GM21619 (cell line): ENCODE results near the gene DCUN1D1.
"Not testable (repeated sequence)": the region's sequence is repeated elsewhere in the genome, so short reads cannot be mapped to it uniquely, and the experiment has no call there.

Experiments
- ATAC-seq: cut with Tn5 transposase; IDR thresholded peaks from one replicate; pipeline ENCODE4 v1.9.1; 2021; ENCODE audit not compliant: unreplicated experiment

Gene DCUN1D1

DNA sequence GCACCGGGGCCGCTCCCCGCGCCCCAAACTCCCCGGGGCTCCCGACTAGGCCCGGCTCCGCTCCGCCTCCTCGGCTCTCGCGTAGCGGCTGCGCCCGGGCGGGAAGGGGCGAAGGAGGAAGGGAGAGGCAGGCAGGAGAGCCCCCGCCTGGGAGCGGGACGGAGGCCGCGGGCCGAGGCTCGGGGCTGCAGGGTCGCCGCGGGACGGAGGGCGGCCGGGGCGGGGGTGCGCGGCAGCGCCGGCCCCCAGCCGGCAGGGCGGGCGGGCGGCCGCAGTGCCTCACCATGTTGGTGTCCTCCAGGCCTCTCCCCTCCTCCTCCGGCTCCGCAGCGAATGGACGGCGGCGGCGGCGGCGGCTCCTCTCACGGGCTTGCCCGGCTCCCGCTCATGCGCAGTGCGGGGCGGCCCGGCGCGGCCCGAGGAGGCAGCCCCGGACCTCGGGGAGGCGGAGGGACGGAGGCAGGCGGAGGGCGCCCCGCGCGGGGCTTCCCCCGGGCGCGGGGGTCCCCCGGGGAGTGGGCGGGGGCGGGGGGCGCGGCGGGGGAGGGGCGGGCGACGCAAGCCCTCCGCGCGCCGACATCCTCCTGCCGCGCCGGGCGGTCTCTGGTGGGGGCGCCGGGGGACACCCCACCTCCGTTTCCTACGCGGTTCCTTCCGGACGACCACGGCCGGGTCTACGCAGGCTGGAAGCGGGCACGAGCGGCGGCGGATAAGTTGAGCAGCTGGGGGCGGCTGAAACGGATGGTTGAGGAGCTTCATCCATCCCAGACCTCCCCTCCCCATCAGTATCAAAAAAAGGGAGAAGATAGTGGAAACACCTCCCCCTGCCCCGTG, at the start of gene DCUN1D1:
Gene DCUN1D1, minus strand, starts transcription at position 335 of the 834 bp plus-strand sequence. Its CDS starts 49 bp downstream, at position 286.
- peak; percentile 88 for ATAC-seq

- ATAC-seq: no peak
These were observed 48.1 kb upstream of the DCUN1D1 start for GRCh38 chr3:183028416-183028815.

DNA sequence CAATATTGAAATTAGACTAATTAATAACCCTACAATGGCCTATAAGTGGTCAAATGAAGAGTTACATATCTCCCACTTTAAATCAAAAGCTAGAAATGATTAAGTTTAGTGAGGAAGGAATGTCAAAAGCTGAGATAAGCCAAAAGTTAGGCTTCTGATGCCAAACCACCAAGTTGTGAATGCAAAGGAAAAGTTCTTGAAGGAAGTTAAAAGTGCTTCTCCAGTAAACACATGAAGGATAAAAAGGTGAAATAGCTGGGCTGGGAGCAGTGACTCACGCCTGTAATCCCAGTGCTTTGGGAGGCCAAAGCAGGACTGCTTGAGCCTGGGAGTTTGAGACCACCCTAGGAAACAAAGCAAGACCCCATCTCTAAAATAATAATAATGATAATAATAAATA, 46.9 kb upstream of the DCUN1D1 start:
- ATAC-seq: no peak

DNA sequence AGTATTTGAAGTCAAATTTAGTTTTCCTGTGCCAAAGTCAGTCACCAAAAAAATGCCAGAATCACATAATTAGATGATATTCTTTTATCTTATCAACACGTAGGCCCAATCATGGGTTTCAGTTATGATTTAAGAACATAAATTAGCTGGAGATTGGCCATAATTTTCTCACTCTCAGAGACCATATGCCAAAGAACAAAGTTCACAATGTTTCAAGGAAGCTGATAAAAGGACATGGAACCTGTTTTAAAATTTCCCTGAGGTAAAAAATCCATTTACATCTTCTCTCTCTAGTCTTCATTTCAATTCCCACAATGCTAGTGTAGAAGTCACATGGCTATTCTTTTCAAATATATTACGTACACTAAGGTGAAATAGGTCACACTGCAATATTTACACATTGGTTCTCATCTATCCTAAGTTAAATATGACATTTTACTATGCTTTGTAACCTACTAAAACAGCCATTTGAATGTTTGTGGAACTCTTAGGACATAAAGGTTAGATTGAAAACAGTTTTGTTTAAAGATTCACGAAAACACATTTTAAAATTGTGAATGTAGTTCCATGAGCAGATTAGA, 42.7 kb upstream of the DCUN1D1 start:
- no peak for ATAC-seq

- no peak for ATAC-seq
These were observed 38.3 kb upstream of the DCUN1D1 start for GRCh38 chr3:183018421-183019192.

DNA sequence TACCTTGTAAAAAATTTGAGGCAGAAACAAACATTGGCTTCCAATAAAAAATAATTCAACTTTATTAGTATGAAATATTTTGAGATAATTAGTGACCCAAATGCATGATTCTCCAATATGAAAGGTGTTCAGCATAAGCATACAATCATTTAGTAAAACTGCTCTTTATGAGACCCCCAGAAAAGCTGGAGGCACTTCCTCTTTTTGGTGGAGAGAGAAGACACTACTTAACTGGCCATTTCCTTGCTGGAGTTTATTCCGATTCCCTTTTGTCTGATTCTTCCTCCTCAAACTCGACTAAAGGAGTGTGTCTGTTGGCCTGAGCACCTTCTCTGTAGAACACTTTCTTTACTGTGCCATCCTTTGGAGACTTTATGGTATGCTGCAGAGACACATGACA, 34.8 kb upstream of the DCUN1D1 start:
- no peak for ATAC-seq

DNA sequence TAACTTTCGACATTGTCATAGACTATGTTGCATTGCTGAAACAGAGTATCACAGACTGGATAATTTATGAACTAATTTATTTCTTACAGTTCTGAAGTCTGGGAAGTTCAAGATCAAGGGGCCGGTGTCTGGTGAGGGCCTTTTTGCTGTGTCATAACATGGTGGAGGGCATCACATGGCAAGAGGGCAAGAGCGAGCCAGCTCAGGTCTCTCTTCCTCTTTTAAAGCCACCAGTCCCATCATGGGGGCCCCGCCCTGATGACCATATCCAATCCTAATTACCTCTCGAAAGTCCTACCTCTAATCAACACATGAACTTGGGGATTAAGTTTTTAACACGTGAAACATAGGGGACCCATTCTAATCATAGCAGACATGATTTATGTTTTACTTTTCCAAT, 33.5 kb upstream of the DCUN1D1 start:
- ATAC-seq: no peak

- ATAC-seq: no peak
These were observed 32.7 kb upstream of the DCUN1D1 start for GRCh38 chr3:183013074-183013473.

DNA sequence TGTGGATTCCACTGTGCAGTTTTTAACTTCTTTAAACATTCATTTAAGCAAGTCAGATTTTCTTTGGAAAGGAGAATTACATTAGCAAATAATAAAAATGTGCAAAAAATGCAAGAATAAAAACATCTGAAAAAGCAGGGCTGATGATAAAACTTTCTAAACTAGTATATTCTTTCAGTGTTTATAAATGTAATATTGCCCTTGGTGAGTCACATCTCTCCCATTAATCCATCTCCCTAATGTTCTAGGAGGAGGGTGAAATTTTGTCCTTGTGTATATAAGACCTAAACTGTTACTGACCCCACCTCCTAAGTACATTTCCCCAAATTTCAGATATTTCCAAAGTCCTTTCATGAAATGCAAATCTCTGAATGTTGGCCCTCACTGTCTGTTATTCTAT, 28.5 kb upstream of the DCUN1D1 start:
- ATAC-seq: no peak

DNA sequence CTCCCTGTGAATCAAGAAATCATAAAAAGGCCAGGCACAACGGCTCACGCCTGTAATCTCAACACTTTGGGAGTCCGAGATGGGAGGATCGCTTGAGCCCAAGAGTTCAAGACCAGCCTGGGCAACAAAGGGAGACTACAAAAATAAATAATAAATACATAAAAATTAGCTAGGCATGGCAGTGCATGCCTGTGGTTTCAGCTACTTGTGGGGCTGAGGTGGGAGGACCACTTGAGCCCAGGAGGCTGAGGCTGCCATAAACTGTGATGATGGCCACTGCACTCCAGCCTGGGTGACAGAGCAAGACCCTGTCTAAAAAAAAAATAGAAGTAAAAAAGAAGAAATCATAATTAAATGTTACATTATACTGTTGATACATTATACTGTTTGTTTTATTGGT, 28.0 kb upstream of the DCUN1D1 start:
- ATAC-seq: no peak

- ATAC-seq: no peak
These were observed 26.2 kb upstream of the DCUN1D1 start for GRCh38 chr3:183006396-183007002.

DNA sequence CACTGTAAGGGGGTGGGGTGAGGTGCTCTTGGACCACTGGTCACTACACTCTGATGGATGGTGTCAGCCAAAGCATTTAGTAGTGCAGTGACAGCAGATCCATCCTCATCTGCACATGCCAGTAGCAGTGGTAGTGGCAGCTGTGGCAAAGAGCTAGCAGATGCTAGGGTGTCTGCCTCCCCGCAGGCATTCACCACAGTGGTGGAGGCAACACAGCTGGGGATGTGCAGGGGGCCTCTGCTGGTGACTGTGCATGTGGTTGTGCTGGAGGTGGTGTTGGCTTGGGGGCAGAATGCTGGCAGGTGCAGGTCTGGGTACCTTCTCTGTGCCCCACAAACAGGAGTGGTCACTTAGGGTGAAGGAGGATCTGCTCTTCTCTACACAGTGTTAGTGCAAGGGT, 19.4 kb upstream of the DCUN1D1 start:
- ATAC-seq: no peak

DNA sequence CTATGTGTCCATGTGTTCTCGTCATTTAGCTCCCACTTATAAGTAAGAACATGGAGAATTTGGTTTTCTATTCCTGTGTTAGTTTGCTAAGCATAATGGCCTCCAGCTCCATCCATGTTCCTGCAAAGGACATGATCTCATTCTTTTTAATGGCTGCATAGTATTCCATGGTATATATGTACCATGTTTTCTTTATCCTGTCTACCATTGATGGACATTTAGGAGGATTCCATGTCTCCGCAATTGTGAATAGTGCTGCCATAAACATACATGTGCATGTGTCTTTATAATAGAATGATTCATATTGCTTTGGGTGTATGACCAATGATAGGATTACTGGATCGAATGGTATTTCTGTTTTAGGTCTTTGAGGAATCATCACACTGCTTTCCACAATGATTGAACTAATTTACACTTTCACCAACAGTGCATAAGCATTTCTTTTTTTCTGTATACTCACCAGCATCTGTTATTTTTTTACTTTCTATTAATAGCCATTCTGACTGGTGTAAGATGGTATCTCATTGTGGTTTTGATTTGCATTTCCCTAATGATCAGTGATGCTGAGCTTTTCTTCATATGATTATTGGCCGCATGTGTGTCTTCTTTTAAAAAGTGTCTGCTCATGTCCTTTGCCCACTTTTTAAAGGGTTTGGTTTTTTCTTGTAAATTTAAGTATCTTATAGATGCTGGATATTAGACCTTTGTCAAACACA, 13.3 kb upstream of the DCUN1D1 start:
- not testable (repeated sequence) for ATAC-seq

DNA sequence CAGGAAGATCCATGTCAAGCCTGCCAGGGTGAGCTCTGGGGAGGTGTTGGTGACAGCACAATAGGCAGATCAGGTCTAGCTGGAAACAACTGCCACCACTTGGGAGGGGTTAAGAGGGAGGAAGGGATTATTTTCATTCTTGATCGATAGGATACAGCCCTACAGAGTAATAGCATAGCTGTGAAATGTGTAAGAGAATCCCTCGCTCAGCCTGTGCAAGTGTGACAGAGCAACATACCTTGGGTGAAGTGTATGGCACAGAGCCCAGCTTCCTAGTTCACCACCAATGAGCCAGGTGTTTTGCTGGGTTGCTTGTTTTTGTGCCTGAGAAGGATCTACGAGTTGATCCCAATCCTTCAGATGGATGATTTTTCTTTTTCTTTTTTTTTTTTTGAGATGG, 9.2 kb upstream of the DCUN1D1 start:
- ATAC-seq: no peak

DNA sequence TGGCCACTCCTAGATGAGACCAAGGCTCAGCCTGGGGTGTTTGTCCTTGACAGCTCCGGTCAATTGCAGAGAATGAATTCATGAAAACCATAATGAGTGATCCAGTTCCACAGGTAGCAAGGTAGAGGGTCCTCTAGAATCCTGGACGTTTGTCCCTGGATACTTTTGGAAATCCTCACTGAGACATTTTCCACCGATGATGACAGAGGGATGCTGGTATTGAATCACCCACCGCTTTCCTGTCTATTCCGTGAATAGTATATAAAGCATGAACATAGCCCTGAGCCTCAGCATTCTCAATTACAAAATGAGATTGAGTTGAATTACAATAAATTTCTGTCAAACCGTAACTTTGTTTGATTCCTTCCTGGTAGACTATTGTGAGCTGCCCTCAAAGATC, 5.7 kb upstream of the DCUN1D1 start:
- ATAC-seq: no peak

- no peak for ATAC-seq
These were observed 3.5 kb upstream of the DCUN1D1 start for GRCh38 chr3:182983876-182984275.

GRCh38 chr3:182981038-182981380, 671 bp upstream of the DCUN1D1 start:
- no peak for ATAC-seq

DNA sequence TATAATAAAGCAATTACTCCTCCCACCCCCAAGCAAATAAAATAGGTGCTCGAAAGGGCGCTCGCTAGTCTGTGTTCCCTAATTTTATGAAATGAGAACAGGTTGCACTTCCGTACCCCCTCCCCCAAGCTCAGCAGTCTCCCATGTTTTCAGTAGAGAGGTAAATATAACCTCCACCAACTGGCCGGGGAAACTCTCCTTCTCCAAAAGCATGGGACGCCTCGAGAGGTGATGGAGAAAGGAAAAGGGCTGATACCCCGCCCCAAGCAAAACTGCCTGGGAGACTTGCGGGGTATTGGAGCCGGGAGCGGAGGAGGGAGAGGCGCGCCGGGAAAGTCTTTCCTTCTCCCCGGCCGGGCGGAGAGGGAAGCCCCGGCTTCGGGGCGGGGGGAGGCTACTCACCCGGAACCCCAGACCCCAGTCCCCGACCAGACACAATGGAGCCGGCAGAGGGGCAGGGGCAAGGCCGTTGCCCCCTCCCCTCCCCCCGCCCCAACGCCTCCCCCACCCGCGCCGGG, 605 bp downstream of the DCUN1D1 start:
- peak; percentile 15 for ATAC-seq

GRCh38 chr3:182979103-182979673, 1.1 kb downstream of the DCUN1D1 start:
- ATAC-seq: no peak

DNA sequence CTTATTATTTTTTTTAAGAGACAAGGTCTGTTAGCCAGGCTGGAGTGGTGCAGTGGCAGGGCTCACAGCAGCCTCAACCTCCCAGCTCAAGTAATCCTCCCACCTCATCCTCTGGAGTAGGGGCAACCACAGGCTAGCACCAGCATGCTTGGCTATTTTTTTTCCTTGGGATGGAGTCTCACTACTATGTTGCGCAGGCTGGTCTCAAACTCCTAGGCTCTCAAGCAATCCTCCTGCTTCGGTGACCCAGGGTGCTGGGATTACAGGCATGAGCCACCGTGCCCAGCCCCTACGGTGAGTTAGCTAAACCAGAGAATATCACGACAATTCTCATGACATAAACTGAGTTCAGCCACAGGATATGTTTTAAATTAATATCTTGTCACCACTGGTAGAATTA, 2.0 kb downstream of the DCUN1D1 start:
- no peak for ATAC-seq
